K562 (cell line): ENCODE measurements around the gene WWC2. TPM values are rescaled to one million over a fixed set of nuclear protein-coding genes. Genes with fewer than 3 reads are reported as not detected.

Experiments used
- ATF6 ChIP-seq: sonication (generic); formaldehyde crosslinking; IDR thresholded peaks from 2 replicates; pipeline ENCODE4 v1.4.0; 2020; ENCODE audit warnings: mild to moderate bottlenecking, missing genetic modification reagents
- BCLAF1 ChIP-seq, 2 experiments: fragments of 450-650 bp in 1 of 2; IDR thresholded peaks; 2 replicates each; pipeline ENCODE4 v1.6.1; 2011 to 2017; ENCODE audit warnings: low read depth in 2 of 2, antibody characterized with exemption in 1 of 2, borderline replicate concordance in 1 of 2, low read length in 1 of 2, mild to moderate bottlenecking in 1 of 2, mixed read lengths in 1 of 2; ENCODE audit not compliant: control insufficient read depth in 1 of 2
- ELF1 ChIP-seq: fragments of 200-800 bp; sonication (Bioruptor generic); IDR thresholded peaks from 2 replicates; pipeline ENCODE4 v1.6.1; 2016; ENCODE audit warnings: missing genetic modification characterization, missing compliant biosample characterization
- HBP1 ChIP-seq: fragments of 450-650 bp; formaldehyde crosslinking; IDR thresholded peaks from 2 replicates; pipeline ENCODE4 v1.4.0; 2022; ENCODE audit warnings: missing genetic modification characterization
- HMGN3 ChIP-seq: IDR thresholded peaks from 2 replicates; pipeline ENCODE4 v1.6.1; 2011; ENCODE audit warnings: borderline replicate concordance, low read depth, mild to moderate bottlenecking, mixed read lengths, low read length; ENCODE audit not compliant: insufficient read length; ENCODE audit errors: extremely low read depth
- HOMEZ ChIP-seq: fragments of 250-450 bp; sonication (Bioruptor Pico); IDR thresholded peaks from 2 replicates; pipeline ENCODE4 v1.4.0; 2020; ENCODE audit warnings: mild to moderate bottlenecking, moderate library complexity
- KHSRP ChIP-seq: fragments of 450-650 bp; IDR thresholded peaks from 2 replicates; pipeline ENCODE4 v1.6.1; 2017
- PHF20 ChIP-seq: fragments of 450-650 bp; IDR thresholded peaks from 2 replicates; pipeline ENCODE4 v1.6.1; 2018; ENCODE audit not compliant: partially characterized antibody
- SAFB ChIP-seq: fragments of 200-400 bp; formaldehyde crosslinking; IDR thresholded peaks from 2 replicates; pipeline ENCODE4 v1.6.1; 2017; ENCODE audit warnings: low read depth, low read length, borderline replicate concordance
- ZNF197 ChIP-seq: fragments of 200-800 bp; sonication (Bioruptor generic); IDR thresholded peaks from 2 replicates; pipeline ENCODE4 v1.6.1; 2016; ENCODE audit warnings: low read depth, missing genetic modification characterization, missing compliant biosample characterization
- ZNF589 ChIP-seq: fragments of 200-800 bp; sonication (Bioruptor generic); IDR thresholded peaks from 2 replicates; pipeline ENCODE4 v1.6.1; 2016; ENCODE audit warnings: low read depth, missing genetic modification characterization, missing compliant biosample characterization
- polyA plus RNA-seq, 8 experiments: library from polyadenylated mRNA; depleted of rRNA in 4 of 8; stranded (reverse) in 5 of 8; unstranded in 3 of 8; fragments of >200 nt; fragmentation: Nextera tagmentation in 2 of 8; fragmentation: Illumina TruSeq in 1 of 8; extraction: Ambion mirVana in 2 of 8; extraction: Trizol in 1 of 8; gene quantifications; 2 replicates each; pipeline versions ENCODE4 v1.2.1 to v1.2.3, GENCODE V29; 2011 to 2014; ENCODE audit warnings: inconsistent platforms in 1 of 8, missing spikeins in 1 of 8
- total RNA-seq, 7 experiments: library from RNA; depleted of rRNA in 6 of 7; stranded (reverse); fragments of >200 nt in 6 of 7; fragmentation: Illumina TruSeq in 2 of 7; extraction: Trizol in 2 of 7; gene quantifications; 2 replicates each; pipeline versions ENCODE4 v1.2.1 to v1.2.3, GENCODE V29; 2011 to 2021; ENCODE audit warnings: low replicate concordance in 1 of 7

Gene WWC2
- total and polyA plus RNA-seq, 9 of the 15 experiments (the other 6 are each of a cell fraction or from before 2014, with no cell fraction given): 3.7 to 39.4 (median 19.6) TPM

- no peak for TF ChIP-seq BCLAF1 (IDR thresholded peaks at IDR 0.05; ENCODE audit: borderline replicate concordance in 1 of 2, control insufficient read depth in 1 of 2, low read depth in 2 of 2, low read length in 1 of 2)
- no peak for TF ChIP-seq KHSRP
- 0 out of 2 replicates have a peak, but pooled peaks have one; percentile 21 for TF ChIP-seq SAFB
- TF ChIP-seq HBP1 (CRISPR knock-in tag): no peak
- no peak for TF ChIP-seq ZNF589
- TF ChIP-seq ATF6 (CRISPR knock-in tag): peak; percentile 76; the same call in 1 of the 2 replicates
- no peak for TF ChIP-seq ZNF197
- peak; percentile 6 for TF ChIP-seq PHF20
- TF ChIP-seq HOMEZ: no peak
- peak; percentile 19 for TF ChIP-seq HMGN3
- TF ChIP-seq ELF1 (tag): peak; percentile 63
Observed at GRCh38 chr4:183098723-183099536, at the start of gene WWC2 (continued).
